T-helper 1 cell treated with Interleukin-12 subunit alpha and Interleukin-12 subunit beta and Interleukin-4 antibody, amounts not matched to agents 30 ng/mL and 1 ng/mL, for 36 hours (primary cell): ENCODE data around the gene ARHGDIG. TPM values are rescaled to one million over a fixed set of nuclear protein-coding genes. Genes with fewer than 3 reads are reported as not detected.

Experiments used
- intact Hi-C: fragments of 100-400 bp; cut with micrococcal nuclease; formaldehyde crosslinking; loops from one replicate; pipeline ENCODE4 v1.15.1; 2024
- total RNA-seq: library from RNA; stranded (reverse); gene quantifications from 2 replicates; pipeline ENCODE4 v1.2.3, GENCODE V29; 2022

ARHGDIG gene
- total RNA-seq, 1 donor from 2014 or later, result not detected

DNA sequence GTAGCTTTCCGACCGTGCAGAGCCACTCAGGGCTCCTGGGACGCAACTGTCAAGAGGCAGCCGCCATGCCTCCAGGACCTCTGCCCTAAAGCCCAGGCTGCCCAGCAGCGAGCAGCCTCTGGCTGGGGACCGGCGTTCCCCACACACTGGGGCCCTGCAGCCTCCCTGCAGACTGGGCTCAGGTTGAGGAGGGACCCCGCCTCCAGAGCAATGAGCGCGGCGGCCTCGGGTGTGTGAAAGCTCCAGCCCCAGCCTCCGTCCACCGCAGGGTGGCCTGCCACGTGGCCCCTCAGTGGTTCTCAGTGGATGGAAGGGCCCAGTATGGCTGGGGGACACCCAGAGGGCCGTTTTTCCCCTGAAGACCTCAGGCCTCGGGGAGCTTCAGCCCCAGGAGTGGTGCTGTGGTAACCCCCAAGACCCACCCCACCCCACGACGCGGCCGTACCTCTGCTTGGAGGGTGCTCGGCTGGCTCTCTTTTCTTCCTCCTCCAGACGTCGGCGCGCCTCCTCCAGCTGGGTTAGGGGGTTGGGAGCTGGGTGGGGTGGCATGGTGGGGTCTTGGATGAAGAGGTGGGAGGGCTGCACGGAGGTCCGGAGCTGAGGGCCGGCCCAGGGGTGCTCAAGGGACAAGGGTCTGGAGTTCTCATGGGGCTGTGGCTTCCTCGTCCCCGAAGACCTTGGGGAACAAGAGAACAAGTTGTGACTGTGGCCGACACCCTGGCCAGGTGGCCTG lies 12.8 kb downstream of the ARHGDIG start:
- intact Hi-C loops, result no loop called here

DNA sequence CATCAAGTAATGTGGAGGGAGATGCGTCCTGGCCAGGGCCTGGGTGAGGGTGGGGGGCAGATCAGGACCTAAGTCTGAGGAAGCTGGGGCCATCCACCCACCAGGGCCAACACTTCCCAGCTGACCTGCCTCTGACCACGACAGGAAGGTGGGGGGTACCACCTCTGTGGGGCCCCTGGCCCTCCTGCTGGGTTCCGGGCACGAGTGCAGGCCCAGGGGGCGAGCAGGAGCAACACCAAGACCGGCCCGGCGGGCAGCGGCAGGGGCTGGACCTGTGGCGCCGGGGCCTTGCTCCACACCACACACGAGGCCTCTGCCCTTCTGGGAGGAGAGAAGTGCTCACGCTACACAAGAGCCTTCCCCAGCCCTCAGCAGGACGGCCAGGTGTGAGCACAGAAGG lies 15.9 kb downstream of the ARHGDIG start:
- intact Hi-C loops, result no loop called here

DNA sequence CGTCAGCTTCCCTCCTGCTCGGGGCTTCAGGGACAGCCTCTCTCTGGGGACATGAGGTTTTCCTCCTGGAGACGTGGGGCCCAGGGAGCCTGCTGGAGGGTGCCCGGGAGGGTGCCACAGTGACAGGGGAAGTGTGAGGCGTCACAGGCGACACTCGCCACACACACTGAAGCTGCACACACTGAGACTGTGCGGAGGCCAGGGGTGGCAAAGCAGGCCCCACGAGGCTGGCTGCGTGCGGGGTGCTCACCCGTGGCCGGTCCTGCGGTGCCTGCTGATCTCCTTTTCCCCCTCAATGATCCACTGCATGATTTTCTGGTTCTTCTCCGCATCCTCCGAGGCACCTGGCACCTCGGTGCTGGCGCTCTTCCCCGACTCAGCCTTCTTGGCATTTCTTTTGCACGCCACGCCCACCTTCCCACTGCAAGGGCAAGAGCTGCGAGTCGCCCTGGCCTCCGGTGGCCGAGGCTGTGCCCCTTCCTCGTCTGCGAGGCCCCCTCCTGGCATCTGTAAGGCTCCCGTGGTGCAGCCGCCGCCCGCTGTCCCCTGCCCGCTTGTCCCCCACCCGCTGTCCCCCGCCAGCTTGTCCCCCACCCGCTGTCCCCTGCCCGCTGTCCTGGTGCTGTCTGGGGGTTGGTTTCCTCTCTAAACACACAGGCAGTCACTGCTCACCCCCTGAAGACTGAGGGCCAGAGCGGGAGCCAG lies 16.6 kb downstream of the ARHGDIG start:
- intact Hi-C loops, result no loop called here

DNA sequence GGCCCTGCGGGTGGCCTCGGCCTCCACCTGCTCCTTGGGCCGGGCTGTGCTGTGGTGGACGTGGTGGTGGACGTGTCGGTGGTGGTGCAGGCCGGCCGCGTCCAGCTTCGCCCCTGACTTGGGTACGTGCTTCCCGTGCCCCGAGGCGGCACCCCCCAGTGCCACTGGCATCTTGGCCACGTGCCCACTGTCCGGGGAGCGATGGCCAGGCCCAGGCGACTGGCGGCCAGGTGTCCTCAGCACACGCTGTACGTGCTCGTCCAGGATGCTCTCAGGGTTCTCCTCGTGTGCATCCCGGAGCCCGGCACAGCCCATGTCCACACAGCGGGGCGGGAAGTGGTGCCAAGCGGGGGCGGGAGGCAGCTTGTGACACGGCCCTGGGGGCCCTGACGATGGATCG lies 17.4 kb downstream of the ARHGDIG start:
- intact Hi-C loops, result no loop called here

DNA sequence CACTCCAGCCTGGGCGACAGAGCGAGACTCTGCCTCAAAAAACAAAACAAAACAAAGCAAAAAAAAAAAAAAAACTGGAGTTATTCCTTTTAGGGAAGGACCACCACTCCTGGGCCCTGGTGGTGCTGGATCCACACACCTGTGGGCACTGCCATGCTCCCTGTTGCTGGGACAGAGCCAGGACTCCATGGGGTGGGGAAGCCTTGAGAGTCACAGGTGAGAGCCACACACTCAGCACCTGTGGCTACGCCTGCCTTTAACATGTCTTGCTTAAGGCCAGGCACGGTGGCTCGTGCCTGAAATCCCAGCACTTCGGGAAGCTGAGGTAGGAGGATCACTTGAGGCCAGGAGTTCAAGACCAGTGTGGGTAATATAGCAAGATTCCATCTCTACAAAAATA lies 20.8 kb downstream of the ARHGDIG start:
- intact Hi-C loops, result no loop called here

DNA sequence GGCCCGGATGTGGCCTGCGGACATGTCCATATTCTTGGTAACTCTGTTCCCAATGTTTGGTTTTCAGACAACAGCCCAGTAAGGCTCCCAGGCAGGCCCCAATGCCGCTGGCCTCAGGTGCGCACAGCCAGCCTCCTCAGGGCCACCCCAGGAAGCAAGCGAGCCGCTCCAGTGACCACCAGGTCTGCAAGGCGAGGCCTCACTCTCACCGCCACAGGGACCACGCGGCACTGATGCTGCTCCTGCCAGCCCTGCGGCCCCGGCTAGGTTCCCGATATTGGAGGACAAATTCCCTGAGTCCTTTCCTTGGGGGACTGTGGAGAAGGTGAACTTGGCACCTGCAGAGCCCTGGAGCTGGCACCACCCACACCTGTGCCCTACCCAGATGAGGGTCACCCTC lies 21.6 kb downstream of the ARHGDIG start:
- intact Hi-C loops, result no loop called here

DNA sequence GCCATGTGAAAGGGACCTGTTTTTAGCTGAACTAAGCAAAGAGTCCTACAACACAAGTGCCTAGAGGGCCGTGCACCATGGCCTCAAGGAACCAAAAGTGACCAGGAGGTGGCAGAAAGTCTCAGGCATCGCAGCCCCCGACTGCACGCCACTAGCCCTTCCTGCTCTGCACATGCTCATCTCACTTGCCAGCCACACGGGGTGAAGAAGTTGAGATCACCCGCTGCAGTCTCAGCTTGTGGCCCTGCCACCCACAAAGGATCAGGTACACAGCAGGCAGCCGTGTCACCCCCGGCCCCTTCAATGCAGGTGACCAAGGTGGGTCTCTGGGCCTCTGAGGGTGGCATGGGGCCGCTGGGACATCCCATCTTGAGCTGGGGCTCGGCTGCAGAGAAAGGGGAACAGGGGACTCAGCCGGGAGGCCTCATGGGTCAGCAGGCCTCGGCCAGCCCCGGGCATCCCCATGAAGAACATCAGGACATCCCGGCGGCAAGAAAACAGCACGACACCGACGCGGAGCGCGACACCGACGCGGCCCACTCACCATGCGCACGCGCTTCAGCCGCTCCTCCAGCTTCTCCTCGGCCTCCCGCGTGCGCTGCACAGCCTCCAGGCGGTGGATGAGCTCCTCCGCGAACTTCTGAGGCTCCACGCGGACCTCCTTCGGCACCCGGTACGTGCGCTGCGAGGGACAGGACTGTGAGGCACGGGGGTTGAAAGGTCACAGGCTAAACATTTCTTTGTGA lies 23.5 kb downstream of the ARHGDIG start:
- intact Hi-C loops, result no loop called here

DNA sequence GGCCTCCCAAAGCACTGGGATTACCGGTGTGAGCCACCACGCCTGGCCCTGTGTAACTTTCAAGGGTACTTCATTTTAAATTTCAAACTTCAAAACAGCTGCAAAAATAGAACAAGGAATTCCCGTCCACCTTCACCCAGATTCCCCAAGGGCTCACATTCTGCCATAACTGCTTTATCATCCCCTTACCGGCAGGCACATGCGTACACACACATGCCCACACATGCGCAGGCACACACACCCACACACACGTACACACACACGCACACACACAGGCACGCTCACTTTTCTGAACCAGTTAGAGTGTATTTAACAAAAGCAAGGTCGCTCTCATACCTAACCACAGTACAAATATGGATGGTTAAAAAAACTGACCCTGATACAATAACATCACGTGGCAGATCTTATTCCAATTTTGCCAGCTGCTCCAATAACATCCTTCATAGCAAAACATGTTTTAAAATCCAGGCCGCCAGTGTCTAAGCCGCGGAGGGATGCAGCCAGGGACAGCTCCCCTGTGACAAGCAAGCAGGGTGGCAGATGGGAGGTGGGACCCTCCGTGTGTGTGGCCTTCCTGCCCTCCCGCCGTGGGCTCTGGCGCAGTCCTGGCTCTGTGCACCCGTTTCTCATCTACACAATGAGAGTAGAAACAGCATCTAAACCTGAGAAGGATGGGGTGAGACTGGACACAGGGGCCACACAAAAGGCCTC lies 25.7 kb downstream of the ARHGDIG start:
- intact Hi-C loops, result no loop called here

DNA sequence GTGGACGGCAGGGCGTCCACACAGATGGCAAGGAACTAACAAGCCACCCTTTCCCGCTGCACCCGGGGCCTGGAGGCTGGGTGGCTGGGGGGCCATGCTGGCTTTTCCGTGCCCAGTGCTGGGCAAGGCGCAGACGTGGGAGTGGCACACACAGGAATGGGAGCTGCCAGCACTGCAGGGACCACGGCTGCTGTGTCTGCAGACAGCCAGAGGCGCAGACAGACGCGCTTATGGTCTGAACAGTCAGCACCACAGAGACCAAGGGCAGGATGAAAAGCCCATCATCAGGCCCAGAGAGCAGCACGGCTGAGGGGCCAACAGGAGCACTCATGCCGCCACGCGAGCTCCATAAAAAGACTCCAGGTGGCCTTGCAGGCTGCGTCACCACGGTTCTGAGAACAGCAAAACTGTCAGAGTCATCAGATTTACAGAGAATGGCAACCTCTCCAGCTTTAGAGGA lies 26.6 kb downstream of the ARHGDIG start:
- intact Hi-C loops, result no loop called here

DNA sequence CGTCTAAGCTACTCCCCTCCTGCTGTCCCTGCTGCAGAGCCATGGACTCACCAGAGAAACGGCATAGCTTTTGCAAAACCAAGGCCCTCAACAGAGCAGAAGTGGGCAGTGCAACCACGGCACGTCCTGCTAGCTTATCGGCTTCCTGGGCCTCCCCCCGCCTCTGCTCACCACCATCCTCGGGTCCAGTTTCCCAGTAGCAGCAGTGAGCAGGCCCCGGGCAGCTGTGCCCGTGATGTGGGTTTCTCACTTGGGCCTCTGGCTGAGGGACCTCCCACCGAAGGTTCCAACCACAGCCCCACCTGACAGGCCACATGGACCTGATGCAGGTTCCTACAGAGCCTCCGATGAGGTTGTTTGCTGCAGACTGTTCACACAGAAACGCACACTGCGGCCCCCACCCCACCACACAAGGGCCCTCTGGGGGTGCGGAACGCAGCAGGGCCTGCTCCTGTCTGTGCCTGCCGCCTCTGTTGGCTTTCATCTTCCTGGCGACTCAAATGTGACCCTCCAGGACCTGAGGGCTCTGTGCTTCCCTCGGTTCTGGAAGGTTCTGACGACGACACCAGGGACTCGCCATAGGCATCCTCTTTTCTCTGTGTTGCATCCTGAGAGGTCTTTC lies 27.4 kb downstream of the ARHGDIG start:
- intact Hi-C loops, result no loop called here

DNA sequence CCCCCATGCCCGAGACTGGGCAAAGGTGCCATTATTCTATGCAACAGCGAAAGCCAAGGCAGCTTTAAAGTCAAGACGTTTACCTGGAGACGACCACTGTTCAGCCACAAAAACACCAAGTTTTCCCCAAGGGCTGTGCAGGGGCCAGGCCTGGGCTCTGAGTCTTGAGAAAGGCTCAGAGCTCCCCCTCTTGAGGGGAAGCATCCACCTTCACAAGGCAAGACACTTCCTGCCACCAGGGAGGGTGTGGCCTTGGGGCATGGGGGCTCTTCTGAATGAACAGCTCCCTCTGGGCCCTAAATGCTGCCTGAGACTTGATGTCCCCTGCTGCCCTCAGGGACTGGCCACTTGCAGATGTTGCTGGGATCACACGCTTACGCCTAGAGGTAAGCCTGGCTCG lies 29.1 kb downstream of the ARHGDIG start:
- intact Hi-C loops, result no loop called here

DNA sequence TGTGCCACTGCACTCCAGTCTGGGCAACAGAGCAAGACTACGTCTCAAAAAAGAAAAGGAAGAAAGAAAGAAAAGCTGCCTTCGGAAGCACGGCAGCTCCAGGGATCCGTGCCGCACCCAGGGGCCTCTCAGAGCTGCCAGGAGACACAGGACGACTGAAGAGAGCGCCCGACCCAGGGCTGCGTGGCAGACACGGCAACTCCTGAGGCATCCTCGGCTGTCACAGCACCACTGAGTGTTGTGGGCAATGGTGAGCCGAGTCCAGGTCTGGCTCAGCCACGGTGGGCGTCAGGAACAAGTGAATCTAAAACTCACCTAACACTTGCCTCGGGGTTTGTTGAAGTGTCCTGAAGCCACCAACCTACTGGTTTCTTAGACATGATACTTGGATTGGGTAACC lies 31.3 kb downstream of the ARHGDIG start:
- intact Hi-C loops, result no loop called here

DNA sequence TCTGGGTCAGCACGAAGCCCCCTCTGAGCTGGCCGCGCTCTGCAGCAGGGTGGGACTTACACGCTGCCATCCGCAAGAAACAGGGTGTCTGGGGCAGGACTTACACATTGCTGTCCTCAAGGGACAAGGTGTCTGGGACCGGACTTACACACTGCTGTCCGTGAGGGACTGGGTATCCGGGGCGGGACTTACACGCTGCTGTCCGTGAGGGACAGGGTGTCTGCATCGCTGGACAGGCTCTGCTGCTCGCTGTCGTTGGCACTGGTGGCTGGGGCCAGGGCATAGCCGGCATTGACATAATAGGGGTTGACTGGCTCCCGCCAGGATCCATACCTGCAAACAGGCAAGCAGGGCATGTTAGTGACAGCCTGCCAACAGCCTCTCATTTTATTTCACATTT lies 34.0 kb downstream of the ARHGDIG start:
- intact Hi-C loops, result no loop called here

DNA sequence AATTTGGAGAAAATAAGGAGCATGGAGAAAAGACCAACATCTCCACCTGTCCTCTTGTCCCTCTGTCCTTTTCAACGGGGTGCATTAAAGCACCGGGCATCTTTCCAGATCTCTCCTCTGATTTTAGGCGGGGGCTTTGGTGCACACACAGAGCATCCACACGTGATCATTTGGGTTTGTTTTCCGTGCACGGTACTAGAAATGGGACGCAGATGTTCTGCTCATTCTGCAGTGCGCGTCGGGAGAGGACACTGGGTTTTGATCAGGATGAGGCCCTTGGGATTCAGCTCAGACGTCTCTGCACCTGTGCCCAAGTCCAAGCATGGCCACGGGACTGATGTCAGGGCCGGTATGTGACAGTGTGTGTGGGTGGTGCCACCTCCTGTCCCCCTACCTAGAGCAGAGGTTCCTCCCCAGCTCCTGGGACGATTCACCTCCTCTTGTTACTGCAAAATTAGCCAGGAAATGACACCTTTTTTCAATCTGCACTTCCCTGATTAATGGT lies 34.5 kb downstream of the ARHGDIG start:
- intact Hi-C loops, result no loop called here

DNA sequence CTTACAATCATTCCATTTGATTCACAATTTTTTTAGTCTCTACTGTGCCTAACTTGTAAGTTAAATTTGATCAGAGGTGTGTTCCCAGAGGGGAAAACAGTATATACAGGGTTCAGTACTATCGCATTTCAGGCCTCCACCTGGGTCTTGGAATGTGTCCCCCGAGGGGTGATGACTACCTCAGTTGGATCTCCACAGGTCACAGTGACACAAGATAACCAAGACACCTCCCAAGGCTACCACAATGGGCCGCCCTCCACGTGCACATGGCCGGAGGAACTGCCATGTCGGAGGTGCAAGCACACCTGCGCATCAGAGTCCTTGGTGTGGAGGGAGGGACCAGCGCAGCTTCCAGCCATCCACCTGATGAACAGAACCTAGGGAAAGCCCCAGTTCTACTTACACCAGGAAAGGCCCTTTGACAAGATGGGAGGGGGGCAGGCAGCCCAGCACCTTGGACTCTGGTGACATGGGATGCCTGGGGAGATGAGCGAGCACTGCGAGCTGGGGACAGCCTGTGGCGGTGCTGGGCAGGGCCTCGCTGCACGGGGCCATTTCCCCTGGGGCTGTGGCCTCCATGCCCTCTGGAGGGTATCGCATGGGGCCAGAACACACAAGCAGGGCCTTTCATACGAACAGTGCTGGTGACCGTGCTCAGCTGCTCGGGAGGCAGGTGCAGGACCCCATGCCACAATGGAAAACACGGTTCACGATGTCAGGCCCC lies 36.5 kb downstream of the ARHGDIG start:
- intact Hi-C loops, result no loop called here

DNA sequence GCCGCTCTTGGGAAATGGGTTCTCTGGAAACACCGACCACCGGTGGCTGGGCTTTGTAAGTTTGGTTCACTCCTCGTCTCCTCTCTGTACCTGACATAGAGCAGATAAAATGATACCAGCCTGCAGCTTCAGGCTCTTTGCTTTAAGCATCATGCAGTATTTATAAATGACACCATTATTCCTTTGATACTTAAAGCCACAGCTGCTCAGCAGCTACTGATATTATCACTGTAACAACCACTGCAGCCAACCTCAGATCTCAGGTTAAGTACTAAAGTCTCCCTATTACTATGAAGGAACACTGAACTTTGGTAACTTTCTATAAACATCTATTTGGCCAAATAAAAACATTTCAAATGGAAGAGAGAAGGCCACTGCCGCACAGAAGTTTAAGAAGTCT lies 37.2 kb downstream of the ARHGDIG start:
- intact Hi-C loops, result no loop called here

DNA sequence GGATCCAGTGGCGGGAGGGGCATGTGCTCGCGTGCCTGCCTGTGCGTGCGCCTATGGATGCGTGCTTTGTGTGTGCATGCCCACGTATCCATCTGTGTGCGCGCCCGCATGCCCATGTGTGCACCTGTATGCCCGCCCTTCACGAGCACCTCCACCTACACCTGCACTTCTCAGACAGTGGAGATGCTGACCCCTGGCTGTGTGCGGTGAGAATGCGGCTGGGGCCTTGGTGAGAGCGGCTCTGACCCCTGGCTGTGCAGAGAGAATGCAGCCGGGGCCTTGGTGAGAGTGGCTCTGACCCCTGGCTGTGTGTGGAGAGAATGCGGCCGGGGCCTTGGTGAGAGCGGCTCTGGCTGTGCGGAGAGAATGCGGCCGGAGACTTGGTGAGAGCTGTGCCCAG lies 38.2 kb downstream of the ARHGDIG start:
- intact Hi-C loops, result no loop called here

DNA sequence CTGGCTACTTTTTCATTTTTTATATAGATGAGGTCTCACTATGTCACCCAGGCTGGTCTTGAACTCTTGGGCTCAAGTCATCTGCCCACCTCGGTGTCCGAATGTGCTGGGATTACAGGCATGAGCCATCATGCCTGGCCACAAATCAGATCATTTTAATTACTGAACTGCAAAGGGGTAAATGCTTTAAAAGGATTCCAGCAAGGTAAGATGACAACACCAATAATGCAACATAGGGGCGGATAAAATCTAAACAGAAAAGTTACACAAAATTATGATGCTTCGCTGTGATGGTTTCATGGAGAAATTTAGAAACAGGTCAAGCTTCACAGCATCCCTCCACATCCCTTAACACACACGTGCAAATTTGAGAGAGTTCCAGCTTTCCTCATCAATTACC lies 39.8 kb downstream of the ARHGDIG start:
- intact Hi-C loops, result no loop called here

DNA sequence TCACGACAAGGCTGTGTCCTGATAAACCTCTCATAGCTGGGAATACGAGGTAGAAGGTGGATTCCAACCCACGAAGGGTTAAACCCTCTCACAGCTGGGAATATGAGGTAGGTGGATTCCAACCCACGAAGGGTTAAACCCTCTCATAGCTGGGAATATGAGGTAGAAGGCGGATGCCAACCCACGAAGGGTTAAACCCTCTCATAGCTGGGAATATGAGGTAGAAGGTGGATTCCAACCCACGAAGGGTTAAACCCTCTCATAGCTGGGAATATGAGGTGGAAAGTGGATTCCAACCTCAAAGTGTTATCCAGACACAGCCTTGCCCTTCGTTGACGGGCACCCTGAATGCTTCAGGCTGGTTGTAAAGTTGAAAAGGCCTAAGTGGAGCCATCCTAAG lies 41.1 kb downstream of the ARHGDIG start:
- intact Hi-C loops, result no loop called here

DNA sequence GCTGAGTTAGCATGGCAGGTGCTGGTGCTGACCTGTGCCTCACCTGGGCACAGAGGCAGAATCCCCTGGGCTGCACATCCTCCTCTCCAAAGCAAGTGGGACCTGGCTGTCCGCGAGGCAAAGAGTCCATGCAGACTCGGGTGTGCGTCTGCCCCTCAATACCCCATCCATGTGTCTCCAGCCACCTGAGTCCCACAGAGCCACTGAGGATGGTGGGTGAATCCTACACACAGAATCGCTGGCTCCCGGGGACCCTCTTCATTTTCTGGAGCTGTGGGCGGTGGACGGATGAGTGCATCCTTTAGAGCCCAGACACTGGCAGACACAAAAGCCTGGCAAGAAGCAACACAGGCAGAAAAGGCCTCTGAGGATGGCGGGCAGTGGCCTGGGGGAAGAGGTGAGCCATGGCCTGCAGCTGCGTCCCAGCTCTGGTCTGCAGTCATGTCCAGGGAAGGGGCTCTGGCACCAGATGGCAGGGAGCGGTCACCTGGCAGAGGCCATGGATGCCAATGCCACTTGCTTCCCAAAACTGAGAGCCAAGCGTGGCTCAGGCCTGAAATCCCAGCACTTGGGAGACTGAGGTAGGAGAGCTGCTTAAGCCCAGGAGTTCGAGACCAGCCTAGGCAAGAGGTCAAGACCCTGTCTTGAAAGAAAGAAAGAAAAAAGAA lies 42.2 kb downstream of the ARHGDIG start:
- intact Hi-C loops, result no loop called here
